ENCODE measurements around the gene METTL9.

DNA sequence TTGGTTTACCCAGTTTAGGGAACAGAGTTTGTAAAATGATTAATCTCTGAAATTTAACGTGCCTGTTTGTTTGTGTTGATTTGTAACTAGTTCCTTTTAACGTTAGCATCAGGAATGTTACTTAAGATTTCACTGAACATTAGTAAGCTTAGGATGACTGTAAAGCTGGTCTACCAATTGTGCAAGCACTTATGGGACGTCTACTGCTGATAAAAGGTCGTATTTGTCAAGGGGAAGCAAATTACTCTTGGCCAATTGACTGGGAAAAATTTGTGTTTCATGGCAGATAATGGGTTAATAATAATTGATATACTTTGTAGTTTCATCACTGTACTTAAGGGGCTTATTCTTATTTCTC lies 11.8 kb downstream of the METTL9 start:
- TF ChIP-seq CTCF (IDR thresholded peaks at IDR 0.05; ENCODE audit: insufficient read depth, low read length, poor library complexity, severe bottlenecking) = no peak
- TF ChIP-seq EZH2phosphoT487 (conservative IDR thresholded peaks at IDR 0.05; ENCODE audit: low read length) = no peak
